DOHH2 (cell line): ENCODE data around the gene NAA25.

Experiments used
- CTCF ChIP-seq: fragments of 200-600 bp; sonication (generic); IDR thresholded peaks from one replicate; pipeline ENCODE4 v1.5.1; 2014; ENCODE audit warnings: antibody characterized with exemption, mild to moderate bottlenecking, low read depth, low read length; ENCODE audit not compliant: poor library complexity, severe bottlenecking
- EZH2phosphoT487 ChIP-seq: fragments of 200-600 bp; sonication (generic); IDR thresholded peaks from 2 replicates; pipeline ENCODE4 v1.6.1; 2017; ENCODE audit warnings: borderline replicate concordance, mild to moderate bottlenecking, antibody characterized with exemption, low read length, moderate library complexity, mixed read lengths

GRCh38 chr12:112017041-112017440 is 91.5 kb downstream of the NAA25 start:
- TF ChIP-seq CTCF (no peak), EZH2phosphoT487 (no peak)
